Stimulated activated CD8-positive, alpha-beta memory T cell treated with anti-CD3 and anti-CD28 coated beads, Interleukin-12 subunit alpha, Interleukin-12 subunit beta, amount 100 ng/mL, for 4 hours (primary cell): ENCODE results near the gene CERS6.
"Not testable (repeated sequence)": the region's sequence is repeated elsewhere in the genome, so short reads cannot be mapped to it uniquely, and the experiment has no call there.

Experiments
- DNase-seq: peaks from one replicate; pipeline ENCODE4 v3.0.0-alpha.2; 2020; ENCODE audit warnings: low read depth

Gene CERS6

DNA sequence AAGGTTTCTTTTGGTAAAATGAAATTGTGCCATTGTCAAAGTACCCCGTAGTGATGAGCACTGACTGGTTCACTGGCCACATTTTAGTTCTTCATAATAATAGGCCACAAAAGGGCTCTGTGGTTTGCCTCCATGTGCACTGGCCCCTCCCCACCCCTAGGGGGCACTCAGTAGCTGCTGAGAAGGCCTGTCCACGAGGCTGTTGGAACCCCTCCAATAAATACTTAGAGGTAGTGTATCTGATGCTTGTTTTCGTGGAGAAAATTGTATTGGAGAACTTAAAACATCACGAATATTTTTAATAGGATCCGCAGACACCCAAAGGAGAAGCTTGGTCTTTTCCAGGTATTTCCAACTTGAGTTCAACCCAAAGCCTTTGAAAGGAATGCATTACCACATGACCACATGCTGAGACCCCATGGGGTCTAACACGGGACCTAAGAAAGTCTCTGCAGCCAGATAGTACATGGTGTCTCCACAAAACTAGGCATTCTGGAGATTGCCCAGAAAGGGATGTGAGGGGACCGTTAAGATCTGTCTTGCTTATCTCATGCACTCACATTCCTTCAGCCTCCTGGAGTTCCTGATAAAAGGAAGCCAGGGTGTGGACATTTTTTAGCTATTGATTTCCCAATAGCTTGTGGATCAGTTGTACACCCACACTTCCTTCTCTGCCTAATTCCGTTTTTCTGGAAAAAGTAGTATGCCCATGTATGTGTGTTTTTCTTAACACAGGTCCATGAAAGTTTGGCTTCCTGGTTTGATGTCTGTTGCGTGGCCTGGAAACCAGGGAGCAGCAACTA lies 317.8 kb downstream of the CERS6 start:
- no peak for DNase-seq

DNA sequence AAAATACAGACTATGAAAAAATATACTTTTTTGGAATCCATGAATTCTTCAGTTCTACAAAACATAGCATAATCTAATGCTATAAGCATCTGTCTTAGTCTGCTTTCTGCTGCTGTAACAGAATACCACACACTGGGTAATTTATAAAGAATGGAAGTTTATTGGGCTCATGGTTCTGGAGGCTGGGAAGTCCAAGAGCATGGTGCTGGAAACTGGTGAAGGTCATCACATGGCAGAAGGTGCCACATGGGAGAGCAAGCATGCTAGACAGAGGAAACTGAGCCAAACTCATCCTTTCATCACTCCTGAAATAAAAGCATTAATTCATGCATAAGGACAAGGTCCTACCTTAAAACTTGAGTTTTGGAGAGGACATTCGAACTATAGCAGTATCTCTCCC lies 319.8 kb downstream of the CERS6 start:
- DNase-seq = no peak

DNA sequence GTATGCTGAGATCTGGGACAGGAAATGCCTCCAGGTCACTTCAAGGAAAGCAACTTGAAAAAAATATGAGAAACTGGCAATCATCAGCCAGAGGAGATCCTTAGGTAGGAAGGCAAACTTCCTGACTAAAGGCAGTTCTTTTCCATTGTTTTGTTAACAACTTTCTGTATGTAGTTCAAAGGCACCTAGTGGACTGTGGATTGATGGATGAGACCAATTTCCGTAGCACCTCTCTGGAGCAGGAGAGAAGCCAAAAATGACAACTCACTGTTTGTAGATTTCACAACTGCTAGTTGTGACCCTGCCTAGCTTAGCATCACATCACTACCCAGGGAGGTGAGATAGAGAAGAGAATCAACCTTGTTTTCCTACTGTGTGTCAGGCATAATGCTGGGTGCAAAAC lies 324.6 kb downstream of the CERS6 start:
- DNase-seq = no peak

DNA sequence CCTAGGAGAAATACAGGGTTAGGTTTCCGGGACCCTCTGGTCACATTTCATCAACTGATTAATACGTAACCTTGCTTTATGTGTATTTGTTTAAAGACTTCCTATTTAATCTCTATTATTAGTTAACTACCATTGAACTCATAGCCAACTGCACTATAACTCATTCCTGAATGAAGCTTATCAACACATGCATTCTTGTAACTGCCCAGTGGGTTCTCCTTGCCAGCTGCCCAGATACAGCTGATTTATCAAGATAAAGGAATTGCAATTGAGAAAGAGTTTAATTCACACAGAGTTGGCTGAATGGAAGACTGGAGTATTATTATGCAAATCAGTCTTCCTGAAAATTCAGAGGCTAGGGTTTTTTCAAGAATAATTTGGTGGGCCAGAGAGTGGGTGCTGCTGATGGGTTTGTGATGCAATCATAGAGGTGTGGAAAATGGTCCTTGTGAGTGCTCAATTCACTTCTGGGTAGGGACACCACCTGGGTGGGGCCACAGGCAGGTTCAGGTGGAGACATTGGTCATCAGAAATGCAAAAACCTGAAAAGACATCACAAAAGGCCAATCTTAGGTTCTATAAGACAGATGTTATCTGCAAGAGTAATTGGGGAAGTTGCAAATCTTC lies 325.2 kb downstream of the CERS6 start:
- DNase-seq = no peak

DNA sequence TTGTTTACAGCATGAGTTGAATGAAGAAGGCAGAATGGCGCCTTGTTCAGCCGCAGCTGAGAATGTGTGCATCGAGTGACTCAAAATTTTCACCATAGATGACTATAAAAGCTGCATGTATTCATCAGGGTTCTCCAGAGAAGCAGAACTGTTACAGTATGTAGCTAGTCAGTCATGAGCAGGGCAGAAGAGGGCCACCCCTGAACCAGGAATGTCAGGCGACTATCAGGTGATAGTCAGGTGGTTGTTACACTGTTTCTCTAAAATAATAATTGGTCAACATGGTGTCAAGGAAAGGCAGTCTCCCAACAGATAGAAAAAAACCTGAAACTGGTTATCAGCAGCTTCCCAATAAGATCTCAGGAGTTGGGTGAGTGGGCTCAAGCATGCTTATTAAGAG lies 326.2 kb downstream of the CERS6 start:
- no peak for DNase-seq

DNA sequence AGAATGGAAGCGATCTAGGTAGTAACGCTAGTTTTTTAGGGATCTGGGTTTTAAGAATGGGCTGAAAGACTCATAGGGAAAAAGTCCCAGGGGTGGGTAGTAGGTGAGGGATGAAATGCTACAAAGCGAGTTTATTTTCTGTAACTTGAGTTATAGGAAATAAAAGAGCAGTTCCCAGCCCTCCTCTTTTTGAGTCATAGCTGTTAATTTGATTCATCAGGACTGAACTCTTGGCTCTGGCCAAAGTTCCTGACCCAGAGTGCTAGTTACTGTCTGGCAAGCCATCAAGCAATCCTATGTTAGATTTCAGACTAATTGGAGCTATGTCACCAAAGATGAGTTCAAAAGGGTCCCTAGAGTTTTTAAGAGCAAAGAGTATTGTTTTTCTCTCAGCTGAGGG lies 328.9 kb downstream of the CERS6 start:
- DNase-seq = no peak

DNA sequence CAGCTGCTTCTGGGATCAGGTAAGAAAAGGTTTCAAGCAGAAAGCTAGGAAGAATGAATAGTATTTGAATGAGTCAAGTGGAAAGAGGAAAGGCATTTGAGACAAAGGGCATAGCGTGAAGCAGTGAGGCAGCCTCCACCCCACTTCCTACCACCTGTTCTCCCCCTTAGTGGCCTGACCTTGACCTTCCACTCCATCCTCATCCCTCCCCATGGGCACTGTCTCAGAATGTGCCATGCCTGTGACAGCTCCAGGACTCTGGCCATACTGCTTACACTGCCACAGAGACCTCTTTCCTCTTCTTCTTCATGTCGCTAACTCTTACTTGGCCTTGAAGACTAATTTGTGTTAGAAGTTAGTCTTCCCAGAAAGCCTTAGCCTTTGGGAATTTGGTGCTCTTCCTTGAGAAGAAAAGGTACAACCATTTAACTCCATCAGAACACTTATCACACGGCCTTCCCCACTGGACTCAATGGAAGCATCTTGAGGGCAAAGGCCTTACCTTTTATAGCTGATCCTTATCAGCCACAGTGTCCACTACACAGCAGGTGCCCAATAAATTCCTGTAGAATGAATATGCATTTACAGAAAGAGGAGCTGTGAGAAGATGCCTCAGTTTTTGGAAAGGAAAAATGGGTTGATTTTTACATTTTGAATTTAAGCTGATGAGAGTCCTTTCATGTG lies 331.2 kb downstream of the CERS6 start:
- no peak for DNase-seq

DNA sequence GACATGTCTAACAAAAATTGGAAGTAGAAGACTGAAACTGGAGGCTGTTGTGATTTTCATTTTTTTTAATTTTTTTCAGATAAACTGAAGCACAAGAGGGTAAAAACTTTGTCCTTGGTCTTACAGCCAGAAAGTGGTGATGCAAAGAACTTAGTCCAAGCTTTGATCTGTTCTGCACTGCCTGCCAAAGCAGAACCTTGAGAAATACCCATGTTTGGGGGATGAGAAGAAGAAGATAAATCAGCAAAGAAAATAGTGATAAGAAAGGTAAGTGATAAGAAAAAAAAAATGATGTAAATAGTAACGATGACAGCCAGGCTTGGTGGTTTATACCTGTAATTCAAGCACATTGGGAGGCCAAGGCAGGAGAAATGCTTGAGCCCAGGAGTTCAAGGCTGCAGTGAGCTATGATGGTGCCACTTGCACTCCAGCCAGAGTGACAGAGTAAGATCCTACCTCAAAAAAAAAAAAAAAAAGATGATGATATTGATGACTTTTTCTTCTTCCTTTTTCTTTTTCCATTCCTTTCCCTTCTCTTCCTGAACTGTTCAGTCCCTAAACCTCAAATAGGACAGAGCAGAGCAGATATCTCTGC lies 331.8 kb downstream of the CERS6 start:
- DNase-seq = no peak

DNA sequence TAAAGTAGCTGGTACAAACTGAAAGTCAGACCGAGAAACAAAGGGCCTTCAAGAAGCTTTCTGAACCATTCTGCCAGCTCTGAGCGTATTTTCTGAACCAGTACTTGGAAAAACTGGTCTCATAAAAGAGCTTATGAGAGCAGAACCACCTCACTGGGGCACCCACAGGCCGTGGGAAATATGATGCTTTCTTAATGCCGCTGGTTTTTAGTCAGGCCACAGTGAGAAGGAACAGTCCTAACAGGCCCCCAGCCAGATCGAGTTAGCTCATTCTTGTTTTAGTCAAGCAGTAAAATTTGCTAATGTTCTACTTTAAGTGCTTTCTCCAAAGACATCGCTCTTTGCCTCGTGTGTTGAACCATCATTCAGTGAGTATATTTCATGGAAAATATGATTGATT lies 333.7 kb downstream of the CERS6 start:
- DNase-seq = no peak

DNA sequence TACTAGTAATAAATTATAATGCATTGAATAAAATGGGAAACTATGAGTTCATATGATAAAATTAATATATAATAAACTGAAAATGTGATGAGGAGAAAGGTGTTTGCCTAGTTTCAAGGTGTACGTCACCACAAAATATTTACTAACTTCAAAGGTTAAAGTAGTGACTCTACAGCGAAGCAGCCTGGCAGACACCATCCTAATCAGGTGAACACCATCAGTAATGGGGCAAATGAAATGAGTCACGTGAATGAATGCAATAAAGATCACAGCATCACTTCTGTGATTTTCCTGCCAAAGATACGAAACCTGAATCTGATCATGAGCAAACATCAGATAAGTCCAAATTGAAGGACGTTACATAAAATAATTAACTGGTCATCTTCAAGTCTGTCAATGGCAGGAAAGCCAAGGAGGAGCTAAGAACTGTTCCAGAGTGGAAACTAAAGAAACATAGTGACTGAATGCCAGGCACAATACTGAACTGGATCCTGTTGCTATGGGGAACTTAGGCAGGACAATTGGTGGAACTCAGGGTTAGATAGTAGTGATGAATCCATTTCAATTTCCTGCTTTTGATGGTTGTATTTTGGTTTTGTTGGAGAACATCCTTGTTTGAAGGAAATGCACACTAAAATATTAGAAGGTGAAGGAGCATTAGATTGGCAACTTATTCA lies 334.3 kb downstream of the CERS6 start:
- no peak for DNase-seq

DNA sequence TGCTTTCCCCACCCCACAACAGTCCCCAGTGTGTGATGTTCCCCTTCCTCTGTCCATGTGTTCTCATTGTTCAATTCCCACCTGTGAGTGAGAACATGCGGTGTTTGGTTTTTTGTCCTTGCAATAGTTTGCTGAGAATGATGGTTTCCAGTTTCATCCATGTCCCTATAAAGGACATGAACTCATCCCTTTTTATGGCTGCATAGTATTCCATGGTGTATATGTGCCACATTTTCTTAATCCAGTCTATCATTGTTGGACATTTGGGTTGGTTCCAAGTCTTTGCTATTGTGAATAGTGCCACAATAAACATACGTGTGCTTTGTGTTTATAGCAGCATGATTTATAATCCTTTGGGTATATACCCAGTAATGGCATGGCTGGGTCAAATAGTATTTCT lies 335.1 kb downstream of the CERS6 start:
- not testable (repeated sequence) for DNase-seq

DNA sequence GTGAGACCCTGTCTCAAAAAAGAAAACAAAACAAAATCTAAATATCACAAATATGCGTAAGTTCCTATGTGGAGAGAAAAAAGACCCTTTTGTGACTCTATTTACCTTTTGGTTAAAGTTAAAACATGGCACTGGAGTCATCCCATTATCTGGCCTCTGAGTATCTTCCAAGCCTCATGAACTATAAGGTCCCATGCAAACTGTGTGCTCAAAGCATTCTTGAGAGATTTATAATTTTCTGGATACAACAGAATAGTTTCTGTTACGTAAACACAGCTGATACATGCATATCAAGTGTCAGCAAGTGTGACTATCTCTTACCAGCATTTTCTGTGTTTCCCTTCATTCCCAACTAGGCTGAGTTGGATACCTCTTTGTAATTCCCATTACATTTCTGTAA lies 337.5 kb downstream of the CERS6 start:
- DNase-seq = no peak

DNA sequence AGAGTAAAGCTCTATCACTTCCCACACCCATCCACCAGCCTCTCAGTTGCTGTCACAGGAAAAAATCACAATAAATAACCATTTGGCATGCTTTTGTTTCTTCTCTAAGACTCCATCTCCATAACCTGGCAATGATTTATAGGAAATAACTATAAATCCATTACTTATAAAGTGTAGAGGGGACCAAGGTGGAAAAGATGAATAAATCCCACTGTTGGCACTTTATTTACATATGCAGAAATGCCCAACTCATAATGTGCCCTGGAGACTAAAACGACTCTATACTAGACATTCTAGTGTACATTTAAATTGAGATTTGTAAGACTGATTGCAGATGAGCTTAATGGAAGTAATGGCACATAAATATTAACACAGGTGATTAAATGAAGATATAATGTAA lies 338.9 kb downstream of the CERS6 start:
- no peak for DNase-seq

DNA sequence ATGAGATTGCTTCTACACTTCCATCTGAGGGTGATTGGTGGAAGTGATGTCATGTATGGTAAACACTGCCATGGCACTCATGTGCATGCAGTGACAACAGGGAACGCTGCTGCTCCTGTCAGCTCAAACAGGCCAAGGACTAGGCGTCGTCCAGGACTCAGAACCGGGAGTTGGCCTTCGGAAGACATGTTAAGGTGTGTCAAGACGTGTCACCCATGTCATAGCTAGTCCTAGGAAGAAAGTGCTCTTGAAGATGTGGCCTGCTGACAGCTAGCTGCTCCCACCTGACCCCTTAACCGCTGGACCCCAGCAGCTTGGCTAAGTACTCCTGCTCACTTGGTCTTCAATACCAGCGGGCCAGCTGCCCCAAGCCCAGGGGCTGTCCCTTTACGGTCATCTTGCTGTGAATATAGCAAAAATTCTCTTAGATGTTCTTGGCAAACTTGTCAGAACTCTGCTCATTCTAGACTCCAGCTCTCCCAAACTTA lies 340.1 kb downstream of the CERS6 start:
- DNase-seq = no peak

DNA sequence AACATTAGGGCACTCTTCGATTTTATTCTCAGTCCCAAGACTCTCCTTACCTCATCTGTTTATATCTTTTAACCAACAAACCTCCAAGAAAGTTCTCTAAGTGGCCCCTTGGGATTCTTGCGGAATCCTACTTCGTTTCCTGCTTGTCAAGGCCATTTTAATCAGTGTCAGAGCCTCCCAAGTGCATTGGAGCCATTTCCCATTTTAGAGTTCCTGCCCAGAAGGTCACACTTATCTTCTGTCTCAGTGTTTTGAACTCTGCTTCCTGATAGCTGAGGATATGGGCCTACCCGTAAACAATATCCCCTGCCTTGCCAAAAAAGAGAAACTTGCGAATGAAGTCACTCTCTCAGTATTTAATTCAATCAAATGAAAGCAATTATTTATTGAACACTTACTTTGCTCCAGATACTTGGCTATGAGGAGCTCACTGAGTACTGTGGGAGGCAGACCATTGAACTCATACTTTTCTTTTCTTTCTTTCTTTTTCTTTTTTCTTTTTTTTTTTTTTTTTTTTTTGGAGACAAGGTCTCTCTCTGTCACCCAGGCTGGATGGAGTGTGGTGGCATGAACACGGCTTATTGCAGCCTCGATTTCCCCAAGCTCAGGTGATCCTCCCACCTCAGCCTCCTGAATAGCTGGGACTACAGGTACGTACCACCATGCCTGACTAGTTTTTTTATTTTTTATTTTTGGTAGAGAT lies 340.7 kb downstream of the CERS6 start:
- DNase-seq = no peak

DNA sequence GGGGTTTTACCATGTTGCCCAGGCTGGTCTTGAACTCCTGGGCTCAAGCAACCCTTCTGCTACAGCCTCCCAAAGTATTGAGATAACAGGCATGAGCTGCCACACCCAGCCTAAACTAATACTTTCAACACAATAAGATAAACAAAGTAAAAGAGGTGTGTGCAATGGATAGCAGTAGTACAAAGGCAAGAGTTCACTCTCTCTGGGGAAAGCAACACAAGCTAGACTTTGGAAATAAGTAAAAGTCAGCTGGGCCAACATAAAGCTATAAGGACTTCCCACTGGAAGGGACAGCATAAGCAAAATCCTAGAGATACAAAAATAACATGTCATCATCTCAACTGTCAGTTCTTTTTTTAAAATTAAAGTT lies 341.2 kb downstream of the CERS6 start:
- no peak for DNase-seq

DNA sequence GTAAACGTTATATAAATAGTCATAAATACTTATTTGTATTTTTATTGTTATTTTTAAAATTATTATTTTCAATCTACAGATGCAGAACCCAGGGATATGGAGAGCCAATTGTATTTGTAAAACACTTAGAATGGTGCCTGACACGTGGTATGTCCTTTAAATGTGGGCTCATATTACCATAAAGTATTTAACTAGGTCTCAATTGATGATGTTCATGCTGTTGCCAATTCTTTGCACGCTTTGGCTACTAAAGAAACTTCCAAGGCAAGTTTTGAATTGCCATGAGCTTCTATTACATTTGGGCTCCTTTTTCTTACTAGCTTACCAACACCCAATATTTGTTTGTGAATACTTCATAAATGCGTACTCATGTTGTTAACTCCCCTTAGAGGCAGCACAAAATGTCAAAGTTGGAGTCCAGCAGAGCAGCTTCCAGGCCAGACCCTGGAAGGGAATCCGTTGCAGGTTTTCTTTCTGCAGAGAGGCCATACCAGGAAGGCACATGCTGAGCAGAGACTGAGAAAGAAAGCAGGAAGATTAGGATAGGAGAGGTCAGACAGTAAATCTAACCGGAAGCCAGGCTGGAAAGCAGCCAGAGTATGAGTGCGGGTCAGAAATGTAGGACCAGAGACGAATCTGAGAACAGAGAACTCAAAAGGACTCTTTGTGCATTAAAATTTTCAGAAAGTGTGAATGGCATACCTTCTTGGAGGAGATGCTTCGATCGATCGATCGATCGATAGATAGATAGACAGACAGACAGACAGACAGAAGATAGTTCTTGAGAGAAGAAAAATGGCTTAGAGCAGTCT lies 342.2 kb downstream of the CERS6 start:
- DNase-seq = no peak

DNA sequence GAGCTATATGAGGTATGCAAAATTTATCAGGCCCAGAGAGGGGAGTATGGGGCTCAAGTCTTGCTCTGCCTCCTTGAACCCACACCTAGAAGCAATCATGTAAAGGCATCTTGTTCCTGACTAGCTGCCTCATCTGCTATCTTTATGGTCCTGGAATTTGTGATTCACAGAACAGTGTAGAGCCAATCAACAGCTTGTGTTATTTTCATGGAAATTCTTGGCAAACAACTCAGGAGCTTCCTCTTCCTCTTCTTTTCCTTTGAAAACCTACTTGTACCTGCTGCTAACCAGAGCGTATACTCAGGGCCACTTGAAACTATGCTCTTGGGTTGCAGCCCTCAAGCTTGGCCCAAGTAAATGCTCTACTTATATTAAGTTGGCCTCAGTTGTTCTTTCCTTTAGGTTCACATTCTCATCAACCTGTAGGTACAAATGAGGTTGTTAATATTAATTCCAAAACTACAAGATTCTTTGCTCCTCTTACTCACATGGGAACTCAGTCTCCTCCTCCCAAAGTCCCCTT lies 342.9 kb downstream of the CERS6 start:
- no peak for DNase-seq

DNA sequence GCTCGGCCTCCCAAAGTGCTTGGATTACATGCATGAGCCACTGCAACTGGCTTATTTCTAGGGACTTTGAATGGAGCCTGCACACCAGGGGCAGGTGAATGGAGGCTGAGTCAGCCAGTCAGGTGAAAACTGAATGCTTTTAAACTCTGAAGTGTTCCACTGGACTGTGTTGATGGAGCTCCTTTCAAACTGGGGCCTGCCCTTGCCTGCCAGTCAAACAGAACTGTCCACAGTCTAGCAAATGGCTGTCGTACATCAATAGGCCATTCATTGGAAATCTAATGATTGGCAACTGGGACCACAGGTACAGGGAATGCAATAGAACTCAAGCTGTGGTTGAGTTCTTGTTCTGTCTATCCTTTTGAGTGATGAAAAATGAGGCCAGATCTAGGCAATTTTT lies 345.4 kb downstream of the CERS6 start:
- no peak for DNase-seq
